Keratinocyte (primary cell): ENCODE results near the gene GAS6.

Experiments used
- CTCF ChIP-seq, 3 experiments: IDR thresholded peaks in 1 of 3; conservative IDR thresholded peaks in 1 of 3; optimal IDR thresholded peaks in 1 of 3; 2 replicates in 2 of 3; 3 replicates in 1 of 3; pipeline versions ENCODE3 to v1.5.1; 2011; ENCODE audit warnings: low read length in 3 of 3, mild to moderate bottlenecking in 3 of 3, moderate library complexity in 2 of 3, control low read depth in 1 of 3, inconsistent platforms in 1 of 3; ENCODE audit not compliant: insufficient read depth in 2 of 3; ENCODE audit errors: extremely low read depth in 1 of 3
- EZH2 ChIP-seq: IDR thresholded peaks from one replicate; pipeline ENCODE4 v1.6.1; 2012; ENCODE audit warnings: inconsistent platforms, mild to moderate bottlenecking, low read length, moderate library complexity

- no peak for TF ChIP-seq CTCF (optimal IDR thresholded peaks at IDR 0.05 in 1 of 3, IDR thresholded peaks at IDR 0.05 in 1 of 3, conservative IDR thresholded peaks at IDR 0.05 in 1 of 3; ENCODE audit: extremely low read depth in 1 of 3, insufficient read depth in 2 of 3, low read length in 3 of 3)
- no peak for TF ChIP-seq EZH2
Measured at GRCh38 chr13:113860665-113861432, 3.0 kb downstream of the GAS6 start.
